ENCODE measurements around the gene GSK3A.

- TF ChIP-seq YY1 (IDR thresholded peaks at IDR 0.05; ENCODE audit: insufficient read depth, insufficient read length) (no peak), SUZ12 (IDR thresholded peaks at IDR 0.05; ENCODE audit: extremely low read depth, insufficient read depth, insufficient read length) (no peak)
Observed at GRCh38 chr19:42191855-42192254, 50.5 kb downstream of the GSK3A start.
